SK-N-SH treated with all-trans-retinoic acid at 6 μM for 48 hours (cell line): ENCODE measurements around the gene UGT1A6.

Experiments used
- ARNTL ChIP-seq: fragments of 450-650 bp; formaldehyde crosslinking; IDR thresholded peaks from 2 replicates; pipeline ENCODE4 v1.5.0; 2020; ENCODE audit warnings: low read depth, mild to moderate bottlenecking, moderate library complexity, borderline replicate concordance
- BACH2 ChIP-seq: fragments of 250-450 bp; sonication (Bioruptor Pico); IDR thresholded peaks from 2 replicates; pipeline ENCODE4 v1.9.0; 2021; ENCODE audit warnings: mild to moderate bottlenecking, borderline replicate concordance
- CREB5 ChIP-seq: fragments of 250-450 bp; sonication (Bioruptor Pico); IDR thresholded peaks from 2 replicates; pipeline ENCODE4 v1.5.1; 2020; ENCODE audit warnings: low read depth, mild to moderate bottlenecking, moderate library complexity
- ESRRG ChIP-seq: fragments of 250-450 bp; sonication (Bioruptor Pico); IDR thresholded peaks from 2 replicates; pipeline ENCODE4 v1.6.1; 2021; ENCODE audit warnings: mild to moderate bottlenecking
- ISL1 ChIP-seq: fragments of 250-450 bp; sonication (Bioruptor Pico); IDR thresholded peaks from 2 replicates; pipeline ENCODE4 v2.1.2; 2022; ENCODE audit warnings: mild to moderate bottlenecking, moderate library complexity
- PATZ1 ChIP-seq: fragments of 250-450 bp; sonication (Bioruptor Pico); IDR thresholded peaks from 2 replicates; pipeline ENCODE4 v1.8.0; 2020; ENCODE audit warnings: mild to moderate bottlenecking, moderate library complexity, borderline replicate concordance
- POU6F1 ChIP-seq: fragments of 250-450 bp; sonication (Bioruptor Pico); IDR thresholded peaks from 2 replicates; pipeline ENCODE4 v1.8.0; 2021; ENCODE audit warnings: low read depth, mild to moderate bottlenecking, moderate library complexity, borderline replicate concordance
- PPARA ChIP-seq: fragments of 250-450 bp; sonication (Bioruptor Pico); IDR thresholded peaks from 2 replicates; pipeline ENCODE4 v1.5.0; 2020; ENCODE audit warnings: mild to moderate bottlenecking, borderline replicate concordance
- TOX ChIP-seq: fragments of 250-450 bp; sonication (Bioruptor Pico); IDR thresholded peaks from 2 replicates; pipeline ENCODE4 v1.8.0; 2021; ENCODE audit warnings: mild to moderate bottlenecking, moderate library complexity, borderline replicate concordance
- ZNF70 ChIP-seq: fragments of 450-650 bp; formaldehyde crosslinking; IDR thresholded peaks from 2 replicates; pipeline ENCODE4 v1.5.0; 2020; ENCODE audit warnings: mild to moderate bottlenecking, moderate library complexity

- TF ChIP-seq ESRRG (CRISPR knock-in tag) = no peak
- no peak for TF ChIP-seq TOX (CRISPR knock-in tag)
- TF ChIP-seq PATZ1 = no peak
- no peak for TF ChIP-seq PPARA (CRISPR knock-in tag)
- TF ChIP-seq ARNTL (CRISPR knock-in tag) = no peak
- TF ChIP-seq ISL1 (CRISPR knock-in tag) = no peak
- TF ChIP-seq CREB5 = no peak
- no peak for TF ChIP-seq BACH2 (CRISPR knock-in tag)
- no peak for TF ChIP-seq ZNF70 (CRISPR knock-in tag)
- no peak for TF ChIP-seq POU6F1 (CRISPR knock-in tag)
Measured at GRCh38 chr2:233714121-233714520, 21.4 kb downstream of the UGT1A6 start.
